Uterus (tissue), 2 donors: ENCODE results near the gene AKT3.

ENCODE experiments used
- POLR2A ChIP-seq, 2 donors: fragments of 450-650 bp; IDR thresholded peaks; one replicate each; pipeline ENCODE4 v1.6.1; 2016; ENCODE audit warnings: antibody characterized with exemption in 2 of 2, mild to moderate bottlenecking in 1 of 2, moderate library complexity in 1 of 2
- TF ChIP-seq, protein P1 (sequence below), 4 experiments: fragments of 200-600 bp in 2 of 4; fragments of 450-650 bp in 2 of 4; sonication (generic) in 2 of 4; IDR thresholded peaks; one replicate each; pipeline ENCODE4 v1.5.1; 2016 to 2019; ENCODE audit warnings: antibody characterized with exemption in 4 of 4, mild to moderate bottlenecking in 2 of 4, moderate library complexity in 1 of 4

GRCh38 chr1:243529512-243529911 lies 320.5 kb downstream of the AKT3 start:
- TF ChIP-seq, protein P1, sequence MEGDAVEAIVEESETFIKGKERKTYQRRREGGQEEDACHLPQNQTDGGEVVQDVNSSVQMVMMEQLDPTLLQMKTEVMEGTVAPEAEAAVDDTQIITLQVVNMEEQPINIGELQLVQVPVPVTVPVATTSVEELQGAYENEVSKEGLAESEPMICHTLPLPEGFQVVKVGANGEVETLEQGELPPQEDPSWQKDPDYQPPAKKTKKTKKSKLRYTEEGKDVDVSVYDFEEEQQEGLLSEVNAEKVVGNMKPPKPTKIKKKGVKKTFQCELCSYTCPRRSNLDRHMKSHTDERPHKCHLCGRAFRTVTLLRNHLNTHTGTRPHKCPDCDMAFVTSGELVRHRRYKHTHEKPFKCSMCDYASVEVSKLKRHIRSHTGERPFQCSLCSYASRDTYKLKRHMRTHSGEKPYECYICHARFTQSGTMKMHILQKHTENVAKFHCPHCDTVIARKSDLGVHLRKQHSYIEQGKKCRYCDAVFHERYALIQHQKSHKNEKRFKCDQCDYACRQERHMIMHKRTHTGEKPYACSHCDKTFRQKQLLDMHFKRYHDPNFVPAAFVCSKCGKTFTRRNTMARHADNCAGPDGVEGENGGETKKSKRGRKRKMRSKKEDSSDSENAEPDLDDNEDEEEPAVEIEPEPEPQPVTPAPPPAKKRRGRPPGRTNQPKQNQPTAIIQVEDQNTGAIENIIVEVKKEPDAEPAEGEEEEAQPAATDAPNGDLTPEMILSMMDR (IDR thresholded peaks at IDR 0.05): no peak
- TF ChIP-seq POLR2A (IDR thresholded peaks at IDR 0.05): no peak
